Ishikawa (cell line): Measurements from ENCODE around the gene THSD4.

Source experiments
- CEBPB ChIP-seq: IDR thresholded peaks from 2 replicates; pipeline ENCODE4 v1.6.1; 2012
- EP300 ChIP-seq: IDR thresholded peaks from 2 replicates; pipeline ENCODE4 v1.6.1; 2012; ENCODE audit warnings: borderline replicate concordance
- FOXM1 ChIP-seq: IDR thresholded peaks from 2 replicates; pipeline ENCODE4 v1.6.1; 2012; ENCODE audit warnings: low read depth, borderline replicate concordance
- RAD21 ChIP-seq: IDR thresholded peaks from 2 replicates; pipeline ENCODE4 v1.6.1; 2012; ENCODE audit warnings: low read depth
- REST ChIP-seq: IDR thresholded peaks from 2 replicates; pipeline ENCODE4 v1.6.1; 2012; ENCODE audit warnings: low read depth, mild to moderate bottlenecking
- TCF12 ChIP-seq: IDR thresholded peaks from 2 replicates; pipeline ENCODE4 v1.6.1; 2012; ENCODE audit warnings: low read depth
- TEAD4 ChIP-seq: IDR thresholded peaks from 2 replicates; pipeline ENCODE4 v1.6.1; 2012
- TF ChIP-seq, protein P1 (sequence below): IDR thresholded peaks from 2 replicates; pipeline ENCODE4 v1.6.1; 2012

GRCh38 chr15:71456362-71456761 lies 341.1 kb downstream of the THSD4 start:
- TF ChIP-seq FOXM1 (no peak), REST (no peak), RAD21 (no peak), TCF12 (no peak), CEBPB (no peak), EP300 (no peak), TEAD4 (no peak)
- TF ChIP-seq, protein P1, sequence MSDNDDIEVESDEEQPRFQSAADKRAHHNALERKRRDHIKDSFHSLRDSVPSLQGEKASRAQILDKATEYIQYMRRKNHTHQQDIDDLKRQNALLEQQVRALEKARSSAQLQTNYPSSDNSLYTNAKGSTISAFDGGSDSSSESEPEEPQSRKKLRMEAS, result no peak
